Endothelial cell of umbilical vein (primary cell): Measurements from ENCODE around the gene LFNG. TPM values are rescaled to one million over a fixed set of nuclear protein-coding genes. Genes with fewer than 3 reads are reported as not detected.

ENCODE experiments used
- BruUV-seq: library from RNA; stranded (reverse); fragments of 400-500 nt; replicated peaks from 2 replicates; lab custom pipeline; 2021; lab: Mats Ljungman, UMichigan
- CTCF ChIA-PET: fragments of 300-600, 350-600 bp; sonication (Branson Sonifier 250); formaldehyde crosslinking; loops from one replicate; lab custom pipeline; 2021; ENCODE audit warnings: antibody characterized with exemption, inconsistent platforms; lab: Charles Lee
- POLR2A ChIA-PET: fragments of 300-600, 350-600 bp; sonication (Branson Sonifier 250); formaldehyde crosslinking; loops from one replicate; lab custom pipeline; 2021; ENCODE audit warnings: antibody characterized with exemption, inconsistent platforms; lab: Charles Lee
- DNase-seq: peaks from one replicate; pipeline ENCODE4 v3.0.0-alpha.2; 2011; ENCODE audit warnings: low read depth, low spot score
- FAIRE-seq: peaks from 2 replicates; lab custom pipeline; 2011; peaks lifted over from hg19 to GRCh38; lab: Jason Lieb, UNC
- H2AFZ ChIP-seq: 2 replicates; pipeline ENCODE4 v1.6.0; 2012; ENCODE audit warnings: low read depth, low read length, control low read depth, inconsistent platforms
- H3K27ac ChIP-seq: 2 replicates; pipeline ENCODE4 v1.5.1; 2011; ENCODE audit warnings: low read depth, mild to moderate bottlenecking, control low read depth, low read length, moderate library complexity; ENCODE audit not compliant: insufficient read depth
- H3K27me3 ChIP-seq, 2 experiments: 2 replicates each; pipeline versions ENCODE4 v1.6.0 to v1.6.1; 2011; ENCODE audit warnings: low read length in 2 of 2, mixed read lengths in 1 of 2; ENCODE audit not compliant: control insufficient read depth in 2 of 2, insufficient read depth in 2 of 2
- H3K36me3 ChIP-seq, 2 experiments: 2 replicates in 1 of 2; 3 replicates in 1 of 2; pipeline ENCODE4 v1.5.1; 2011; ENCODE audit warnings: low read length in 2 of 2, mild to moderate bottlenecking in 1 of 2, moderate library complexity in 1 of 2; ENCODE audit not compliant: control insufficient read depth in 2 of 2, insufficient read depth in 2 of 2; ENCODE audit errors: extremely low read depth in 1 of 2
- H3K4me1 ChIP-seq: 3 replicates; pipeline ENCODE4 v1.5.1; 2011; ENCODE audit warnings: mild to moderate bottlenecking, low read length; ENCODE audit not compliant: control insufficient read depth, insufficient read depth; ENCODE audit errors: extremely low read depth
- H3K4me2 ChIP-seq: 2 replicates; pipeline ENCODE4 v1.6.1; 2011; ENCODE audit warnings: low read length, control low read depth, mixed read lengths; ENCODE audit not compliant: insufficient read depth
- H3K4me3 ChIP-seq, 3 experiments: fragments of 200-600 bp in 1 of 3; sonication (generic), shearing (Covaris generic) in 1 of 3; replicated peaks in 1 of 3; 2 replicates each; pipeline ENCODE4 v1.5.1; 2011 to 2016; ENCODE audit warnings: control low read depth in 3 of 3, low read length in 3 of 3, mild to moderate bottlenecking in 2 of 3, inconsistent platforms in 1 of 3, low read depth in 1 of 3, moderate library complexity in 1 of 3; ENCODE audit not compliant: insufficient read depth in 1 of 3
- H3K79me2 ChIP-seq: 2 replicates; pipeline ENCODE4 v1.6.0; 2012; ENCODE audit warnings: low read length, inconsistent platforms; ENCODE audit not compliant: control insufficient read depth, insufficient read depth
- H3K9ac ChIP-seq: replicated peaks from 2 replicates; pipeline ENCODE3; 2011; ENCODE audit warnings: low read length, control low read depth; ENCODE audit not compliant: insufficient read depth; ENCODE audit errors: extremely low read depth
- H3K9me1 ChIP-seq: replicated peaks from 3 replicates; pipeline ENCODE4 v1.6.0; 2011; ENCODE audit warnings: mild to moderate bottlenecking, low read length; ENCODE audit not compliant: control insufficient read depth, insufficient read depth; ENCODE audit errors: extremely low read depth
- H3K9me3 ChIP-seq: replicated peaks from 2 replicates; pipeline ENCODE4 v1.5.1; 2012; ENCODE audit warnings: low read length, inconsistent platforms; ENCODE audit not compliant: control insufficient read depth, insufficient read depth
- H4K20me1 ChIP-seq: replicated peaks from 2 replicates; pipeline ENCODE3; 2011; ENCODE audit warnings: mild to moderate bottlenecking, low read length; ENCODE audit not compliant: control insufficient read depth, insufficient read depth; ENCODE audit errors: extremely low read depth
- EZH2 ChIP-seq: IDR thresholded peaks from 2 replicates; pipeline ENCODE4 v1.6.1; 2012; ENCODE audit warnings: borderline replicate concordance, low read depth, mild to moderate bottlenecking, moderate library complexity, low read length, inconsistent platforms; ENCODE audit not compliant: severe bottlenecking
- FOS ChIP-seq: IDR thresholded peaks from 2 replicates; pipeline ENCODE4 v1.6.1; 2011; ENCODE audit warnings: mild to moderate bottlenecking, low read length, moderate library complexity, borderline replicate concordance; ENCODE audit not compliant: insufficient read depth
- GATA2 ChIP-seq: IDR thresholded peaks from 2 replicates; pipeline ENCODE4 v1.7.0; 2011; ENCODE audit warnings: low read depth, mild to moderate bottlenecking, moderate library complexity, mixed read lengths, low read length; ENCODE audit not compliant: insufficient read length, insufficient read depth
- JUN ChIP-seq: IDR thresholded peaks from 2 replicates; pipeline ENCODE4 v1.6.1; 2011; ENCODE audit warnings: borderline replicate concordance, low read depth; ENCODE audit not compliant: insufficient read length, insufficient read depth
- MYC ChIP-seq: IDR thresholded peaks from one replicate; pipeline ENCODE4 v1.6.1; 2011; ENCODE audit warnings: mild to moderate bottlenecking, low read depth, low read length
- POLR2A ChIP-seq: IDR thresholded peaks from 2 replicates; pipeline ENCODE4 v1.6.1; 2012; ENCODE audit warnings: low read depth, mild to moderate bottlenecking, control low read depth, low read length
- POLR2AphosphoS5 ChIP-seq: IDR thresholded peaks from 2 replicates; pipeline ENCODE4 v1.6.1; 2012; ENCODE audit warnings: low read depth, mild to moderate bottlenecking, control low read depth, low read length, moderate library complexity; ENCODE audit not compliant: insufficient read depth
- dilution Hi-C: fragments of 300-500 bp; cut with MboI; formaldehyde crosslinking; loops from one replicate; pipeline ENCODE4 v1.15.0; 2019; ENCODE audit warnings: low sequenced_read_pairs; ENCODE audit not compliant: extremely low pct_ligation_motif_present
- intact Hi-C: fragments of 100-400 bp; cut with micrococcal nuclease; formaldehyde crosslinking; loops from one replicate; pipeline ENCODE4 v1.10.0; 2022
- polyA plus RNA-seq, 4 experiments: library from polyadenylated mRNA; depleted of rRNA in 3 of 4; stranded (reverse) in 3 of 4; unstranded in 1 of 4; fragments of >200 nt; gene quantifications; 2 replicates each; pipeline versions ENCODE4 v1.2.1 to v1.2.3, GENCODE V29; 2011 to 2012; ENCODE audit warnings: missing spikeins in 1 of 4
- total RNA-seq: library from RNA; stranded (reverse); gene quantifications from 2 replicates; pipeline ENCODE4 v1.2.3, GENCODE V29; 2021
- TF ChIP-seq, protein P1 (sequence below): IDR thresholded peaks from 2 replicates; pipeline ENCODE4 v1.6.1; 2011; ENCODE audit not compliant: insufficient read depth, insufficient read length
- TF ChIP-seq, protein P2 (sequence below), 2 donors: IDR thresholded peaks; 1 replicate in 1 of 2; 2 replicates in 1 of 2; pipeline ENCODE4 v1.5.1; 2011; ENCODE audit warnings: low read length in 2 of 2, mild to moderate bottlenecking in 2 of 2, moderate library complexity in 2 of 2, control low read depth in 1 of 2, inconsistent platforms in 1 of 2, low read depth in 1 of 2; ENCODE audit not compliant: insufficient read depth in 1 of 2; ENCODE audit errors: extremely low read depth in 1 of 2

The LFNG gene
- total and polyA plus RNA-seq, 2 donors (not counting 3 experiments of a cell fraction or from before 2014, with no cell fraction given) = 12.6 to 13.1 TPM

DNA sequence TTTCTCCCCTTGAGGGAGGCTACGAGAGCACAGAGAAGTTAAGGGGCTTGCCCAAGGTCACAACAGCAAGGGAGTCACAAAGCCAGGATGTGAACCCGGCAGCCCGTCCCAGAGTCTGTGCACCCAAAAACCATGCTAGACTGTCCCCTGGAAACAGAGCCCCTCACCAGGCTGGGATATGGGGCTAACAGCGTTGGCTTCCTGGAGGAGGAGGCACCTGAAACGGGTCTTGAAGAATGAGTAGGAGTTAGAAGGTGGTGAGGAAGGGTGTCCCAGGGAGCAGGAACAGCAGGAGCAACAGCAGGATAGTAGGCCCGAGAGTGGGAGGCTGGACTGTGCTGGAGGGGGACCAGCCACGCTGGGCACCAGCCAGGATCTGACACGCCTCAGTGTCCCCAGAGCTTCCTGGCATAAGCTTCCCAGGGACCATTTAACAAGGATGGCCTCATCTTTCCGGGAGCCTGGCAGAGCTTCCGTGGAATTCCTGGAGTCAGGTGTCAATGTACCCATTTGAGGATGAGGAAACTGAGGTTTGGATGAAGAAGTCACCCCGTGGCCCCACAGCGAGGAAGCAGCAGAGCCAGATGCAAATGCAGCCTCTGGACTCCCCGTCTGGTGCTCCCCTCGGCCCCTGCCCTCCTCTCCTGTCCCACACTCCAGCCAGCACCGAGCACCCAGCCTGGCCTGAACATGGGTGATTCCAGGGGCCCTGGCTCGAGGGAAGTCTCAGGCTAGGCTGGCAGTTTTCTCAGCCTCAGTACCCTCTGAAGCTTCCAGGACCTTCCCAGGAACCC, 40.1 kb upstream of the LFNG start:
- peaks cover 0 to 4% of the 10 kb centered on the region in 2 experiments for H3K27me3 ChIP-seq
- intact Hi-C loops = loop anchor here (2.0 to 10.0 kb wide), 3 partner anchors 129 to 183 kb away; partner anchors contain the start of gene TTYH3
- H3K9me1 ChIP-seq = no peaks in the 10 kb centered on the region
- no peaks in the 10 kb centered on the region for H3K79me2 ChIP-seq
- no peak overlapping the region for H3K9ac ChIP-seq
- no peaks in the 10 kb centered on the region for H3K4me1 ChIP-seq
- CTCF ChIA-PET = interaction anchor here (1.2 to 3.1 kb wide), 6 partner anchors 9 to 201 kb away, joined by 3 to 12 read pairs (median 6); partner anchors contain the start of gene IQCE
- no peak overlapping the region for H2AFZ ChIP-seq
- H3K27ac ChIP-seq = no peak overlapping the region
- POLR2A ChIA-PET = no interaction called here
- BruUV-seq = no TSS peak
- dilution Hi-C loops = no loop called here
- no peak overlapping the region for H3K4me2 ChIP-seq
- no peaks in the 10 kb centered on the region for H3K9me3 ChIP-seq
- H3K36me3 ChIP-seq = no peaks in the 10 kb centered on the region
- H3K4me3 ChIP-seq = no peak overlapping the region
- FAIRE-seq = no peak
- H4K20me1 ChIP-seq = no peaks in the 10 kb centered on the region
- no peak for TF ChIP-seq FOS
- DNase-seq = no peak

DNA sequence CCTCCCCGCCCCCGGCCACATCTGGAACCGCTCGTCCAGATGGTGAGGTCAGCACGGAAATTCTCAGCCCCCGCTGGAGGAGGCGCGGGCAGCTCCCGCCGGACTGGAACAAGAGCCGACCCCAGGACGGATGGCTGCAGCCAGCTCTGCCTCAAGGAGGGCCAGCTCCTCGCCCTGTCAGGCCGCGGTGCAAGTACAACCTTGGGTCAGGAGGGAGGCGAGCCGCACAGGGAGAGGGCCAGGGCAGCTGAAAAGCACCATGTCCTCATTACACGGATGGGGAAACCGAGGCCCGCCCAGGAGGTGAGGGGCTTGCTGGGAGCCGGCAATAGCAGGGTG, 39.5 kb upstream of the LFNG start:
- BruUV-seq = no TSS peak
- Histone ChIP-seq H3K9me3 (no peaks in the 10 kb centered on the region), H3K4me2 (no peak overlapping the region), H3K36me3 (no peaks in the 10 kb centered on the region), H3K27ac (no peak overlapping the region), H3K79me2 (no peaks in the 10 kb centered on the region), H3K27me3 (peaks cover 0 to 4% of the 10 kb centered on the region in 2 experiments), H3K4me3 (no peak overlapping the region), H4K20me1 (no peaks in the 10 kb centered on the region), H3K9ac (no peak overlapping the region), H3K4me1 (no peaks in the 10 kb centered on the region), H3K9me1 (no peaks in the 10 kb centered on the region), H2AFZ (no peak overlapping the region)
- FAIRE-seq = no peak
- dilution Hi-C loops (no loop called here), intact Hi-C loops (loop anchor here (2.0 kb wide), 1 partner anchor 129 kb away; no protein-coding TSS in a partner anchor)
- ChIA-PET POLR2A (no interaction called here), CTCF (interaction anchor here (1.2 to 3.1 kb wide), 6 partner anchors 9 to 200 kb away, joined by 3 to 12 read pairs (median 6); partner anchors contain the start of gene IQCE)
- TF ChIP-seq JUN (no peak), MYC (no peak), POLR2A (no peak), POLR2AphosphoS5 (no peak), EZH2 (no peak), FOS (no peak), GATA2 (no peak)
- TF ChIP-seq, protein P1, sequence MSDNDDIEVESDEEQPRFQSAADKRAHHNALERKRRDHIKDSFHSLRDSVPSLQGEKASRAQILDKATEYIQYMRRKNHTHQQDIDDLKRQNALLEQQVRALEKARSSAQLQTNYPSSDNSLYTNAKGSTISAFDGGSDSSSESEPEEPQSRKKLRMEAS = no peak
- TF ChIP-seq, protein P2, sequence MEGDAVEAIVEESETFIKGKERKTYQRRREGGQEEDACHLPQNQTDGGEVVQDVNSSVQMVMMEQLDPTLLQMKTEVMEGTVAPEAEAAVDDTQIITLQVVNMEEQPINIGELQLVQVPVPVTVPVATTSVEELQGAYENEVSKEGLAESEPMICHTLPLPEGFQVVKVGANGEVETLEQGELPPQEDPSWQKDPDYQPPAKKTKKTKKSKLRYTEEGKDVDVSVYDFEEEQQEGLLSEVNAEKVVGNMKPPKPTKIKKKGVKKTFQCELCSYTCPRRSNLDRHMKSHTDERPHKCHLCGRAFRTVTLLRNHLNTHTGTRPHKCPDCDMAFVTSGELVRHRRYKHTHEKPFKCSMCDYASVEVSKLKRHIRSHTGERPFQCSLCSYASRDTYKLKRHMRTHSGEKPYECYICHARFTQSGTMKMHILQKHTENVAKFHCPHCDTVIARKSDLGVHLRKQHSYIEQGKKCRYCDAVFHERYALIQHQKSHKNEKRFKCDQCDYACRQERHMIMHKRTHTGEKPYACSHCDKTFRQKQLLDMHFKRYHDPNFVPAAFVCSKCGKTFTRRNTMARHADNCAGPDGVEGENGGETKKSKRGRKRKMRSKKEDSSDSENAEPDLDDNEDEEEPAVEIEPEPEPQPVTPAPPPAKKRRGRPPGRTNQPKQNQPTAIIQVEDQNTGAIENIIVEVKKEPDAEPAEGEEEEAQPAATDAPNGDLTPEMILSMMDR (IDR thresholded peaks at IDR 0.05; ENCODE audit: extremely low read depth in 1 of 2, insufficient read depth in 1 of 2, low read depth in 1 of 2, low read length in 2 of 2) = no peak
- no peak for DNase-seq
